Measurements from ENCODE around the gene CLNS1A.
"Not testable (repeated sequence)": the region's sequence is repeated elsewhere in the genome, so short reads cannot be mapped to it uniquely, and the experiment has no call there.

CLNS1A gene, protein sequence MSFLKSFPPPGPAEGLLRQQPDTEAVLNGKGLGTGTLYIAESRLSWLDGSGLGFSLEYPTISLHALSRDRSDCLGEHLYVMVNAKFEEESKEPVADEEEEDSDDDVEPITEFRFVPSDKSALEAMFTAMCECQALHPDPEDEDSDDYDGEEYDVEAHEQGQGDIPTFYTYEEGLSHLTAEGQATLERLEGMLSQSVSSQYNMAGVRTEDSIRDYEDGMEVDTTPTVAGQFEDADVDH

DNA sequence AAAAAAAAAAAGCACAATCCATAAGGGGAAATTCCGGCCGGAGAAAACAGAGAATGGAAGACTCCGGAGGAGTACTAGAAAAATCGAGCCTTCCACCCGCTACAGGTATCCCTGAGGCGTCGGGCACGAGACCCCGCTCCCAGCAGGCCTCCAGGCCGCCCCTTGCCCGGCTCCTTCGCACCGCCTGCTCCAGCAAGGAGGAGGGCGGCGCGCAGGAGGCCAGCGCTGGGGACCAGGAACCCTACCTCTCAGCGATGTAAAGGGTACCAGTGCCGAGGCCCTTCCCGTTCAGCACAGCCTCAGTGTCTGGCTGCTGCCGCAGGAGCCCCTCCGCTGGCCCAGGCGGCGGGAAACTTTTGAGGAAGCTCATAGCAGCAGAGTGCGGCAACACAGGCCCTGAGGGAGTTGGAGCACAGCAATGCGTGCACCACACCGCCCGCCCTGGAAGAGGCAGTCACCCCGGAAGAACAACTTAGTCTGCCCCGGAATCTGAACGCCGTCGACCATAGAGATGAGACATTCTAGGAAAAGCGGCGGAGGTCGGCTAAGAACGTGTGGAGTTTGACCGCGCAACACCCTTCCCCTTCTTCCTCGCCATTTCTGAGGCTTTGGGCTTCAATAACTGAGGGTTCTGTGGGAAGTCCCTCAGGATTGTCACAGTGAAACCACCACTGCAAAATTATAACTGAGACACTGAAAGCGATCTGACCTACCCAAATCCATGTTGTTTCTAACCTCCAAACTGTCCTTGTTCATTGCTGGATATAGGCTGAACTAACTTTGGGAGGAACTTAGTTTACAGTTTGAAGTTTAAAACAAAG lies at the start of gene CLNS1A:
TSS of gene CLNS1A (minus strand) at position 450 of the 821 bp plus-strand sequence. CDS start at position 370, 80 bp downstream.
- peak; percentile 83 for DNase-seq

DNA sequence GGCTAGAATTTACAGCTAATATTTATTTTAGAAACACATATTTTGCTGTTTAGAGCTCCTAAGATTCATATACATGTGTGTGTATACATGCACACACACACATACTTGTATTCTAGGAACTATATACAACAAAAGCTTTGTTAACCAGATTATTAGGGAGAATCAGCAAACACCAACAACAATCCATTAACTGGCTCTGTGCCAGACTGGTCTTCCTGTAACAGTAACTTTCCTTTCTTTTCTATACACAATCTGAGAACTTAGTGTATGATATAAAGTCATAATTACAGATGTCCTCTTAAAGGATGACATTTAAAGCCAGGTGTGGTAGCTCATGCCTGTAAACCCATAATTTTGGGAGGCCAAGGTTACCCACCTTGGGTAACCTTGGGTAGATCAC lies 49.5 kb upstream of the CLNS1A start:
- no peak for DNase-seq

DNA sequence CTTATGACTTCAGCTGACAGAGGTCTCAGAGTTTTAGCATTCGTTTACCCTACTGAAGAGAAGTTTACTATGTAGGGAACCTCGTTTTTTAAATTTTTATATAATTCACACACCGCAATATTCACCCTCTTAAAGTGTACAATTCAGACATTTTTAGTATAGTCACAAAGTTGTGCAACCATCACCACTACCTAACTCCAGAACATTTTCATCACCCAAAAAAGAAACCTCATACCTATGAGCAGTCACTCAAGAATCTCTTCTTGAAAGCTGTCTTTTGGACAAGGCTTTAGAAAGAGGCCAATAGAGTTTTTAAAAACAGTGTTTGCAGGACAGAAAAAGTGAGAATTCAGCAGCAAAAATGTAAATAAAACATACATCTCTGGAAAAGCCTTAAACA lies 39.5 kb upstream of the CLNS1A start:
- no peak for DNase-seq

DNA sequence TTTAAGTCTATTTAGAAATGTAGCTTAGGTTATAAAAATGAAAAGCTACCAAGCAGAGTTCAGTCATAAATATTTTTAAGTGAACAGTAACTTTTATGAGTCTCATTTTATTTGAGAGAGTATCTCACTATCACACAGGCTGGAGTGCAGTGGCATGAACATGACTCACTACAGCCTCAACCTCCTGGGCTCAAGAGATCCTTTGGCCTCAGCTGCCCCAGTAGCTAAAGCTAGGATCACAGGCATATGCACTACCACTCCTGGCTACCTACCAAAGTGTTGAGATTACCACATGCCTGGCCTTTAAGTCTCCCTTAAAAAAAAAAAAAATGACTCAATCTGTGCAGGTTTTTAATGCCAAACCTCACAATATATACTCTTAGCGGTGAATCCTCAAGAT lies 34.7 kb upstream of the CLNS1A start:
- DNase-seq, result no peak

DNA sequence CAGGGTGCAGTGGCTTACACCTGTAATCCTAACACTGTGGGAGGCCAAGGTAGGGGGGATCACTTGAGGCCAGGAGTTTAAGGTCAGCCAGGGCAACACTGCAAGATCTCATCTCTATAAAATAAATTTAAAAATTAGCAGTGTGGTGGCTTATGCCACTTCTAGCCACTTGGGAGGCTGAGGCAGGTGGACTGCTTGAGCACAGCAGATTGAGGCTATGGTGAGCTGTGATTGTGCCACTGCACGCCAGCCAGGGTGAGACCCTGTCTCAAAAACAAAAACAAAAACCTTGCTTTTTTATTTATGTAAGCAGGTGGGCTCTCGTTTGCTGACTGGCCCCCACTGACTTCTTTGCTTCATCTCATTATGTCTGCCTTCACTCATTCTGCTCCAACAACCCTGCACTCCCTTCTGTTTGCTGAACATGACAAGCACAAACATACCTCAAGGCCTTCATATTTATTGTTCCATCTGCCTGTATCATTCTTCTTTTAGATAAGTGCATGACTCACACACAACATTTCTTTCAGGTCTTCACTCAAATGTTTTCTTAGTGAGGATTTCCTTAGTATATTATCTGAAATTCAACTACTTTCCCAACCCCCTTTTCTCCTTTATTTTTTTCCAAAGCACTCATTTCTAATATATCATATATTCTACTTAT lies 32.4 kb upstream of the CLNS1A start:
- DNase-seq, result no peak

DNA sequence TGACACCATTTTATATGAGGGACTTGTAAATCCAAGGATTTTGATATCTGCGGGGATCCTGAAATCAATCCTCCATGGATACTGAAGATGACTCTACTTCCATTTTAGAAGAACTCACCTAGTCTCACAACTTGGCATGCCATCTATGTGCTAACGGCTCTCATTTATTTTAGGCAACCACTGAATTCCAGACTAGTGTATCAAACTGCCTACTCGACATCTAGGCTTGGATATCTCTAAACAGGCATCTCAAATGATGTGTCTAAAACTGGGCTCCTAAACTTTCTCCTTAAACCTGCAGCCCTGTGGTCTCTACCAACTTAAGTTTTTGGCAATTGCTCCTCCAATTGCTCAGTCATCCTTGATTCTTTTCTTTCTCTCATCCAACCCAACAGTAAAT lies 31.2 kb upstream of the CLNS1A start:
- DNase-seq, result no peak

DNA sequence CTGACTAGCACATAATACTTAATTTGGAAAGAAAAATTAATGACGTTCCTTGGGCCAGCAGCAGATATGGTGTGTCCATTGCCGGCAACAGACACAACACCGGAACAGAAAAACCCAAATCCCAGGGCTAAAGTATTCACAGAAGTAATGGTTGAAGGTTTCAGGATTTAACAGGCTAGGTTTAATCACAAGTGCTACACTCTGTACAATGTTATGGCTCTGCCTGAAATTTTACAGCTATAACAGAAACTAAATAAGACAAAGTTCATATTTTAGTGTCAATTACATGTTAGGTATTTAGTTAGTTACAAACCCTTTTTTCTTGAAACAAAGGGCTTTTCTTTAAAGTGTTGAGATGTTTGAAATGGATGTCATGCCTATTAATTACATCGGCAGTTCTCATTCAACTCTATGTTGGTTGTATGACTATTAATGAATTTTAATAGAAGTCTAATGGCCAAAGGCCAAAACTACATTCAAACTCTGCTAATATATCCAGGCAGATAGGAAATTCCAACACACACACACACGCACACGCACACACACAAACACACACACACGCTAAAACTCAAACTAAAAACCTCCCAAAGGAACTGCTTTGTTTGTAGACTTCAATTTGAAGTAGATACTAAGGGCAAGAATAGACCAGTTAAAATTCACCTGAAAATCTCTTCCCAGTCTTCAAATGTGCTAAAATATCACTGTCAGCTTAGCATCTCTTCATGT lies 27.8 kb upstream of the CLNS1A start:
- no peak for DNase-seq

DNA sequence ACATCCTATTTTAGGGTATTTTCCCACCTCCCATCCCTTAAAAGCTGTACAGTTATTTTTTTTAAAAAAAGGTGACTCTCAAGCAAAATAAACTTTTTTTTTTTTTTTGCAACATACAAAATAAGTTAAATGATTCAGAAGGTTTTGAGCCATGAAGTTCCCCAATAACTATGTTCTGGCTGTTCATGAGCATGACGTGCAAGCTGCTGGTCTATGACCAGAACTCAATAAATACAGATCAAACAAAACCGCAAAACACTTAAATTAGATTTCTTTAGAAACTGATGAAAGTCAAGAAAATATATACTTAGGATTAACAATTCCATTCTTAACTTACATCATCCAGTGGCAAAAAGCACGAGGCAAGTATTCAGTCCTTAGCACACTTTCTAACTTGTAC lies 24.1 kb upstream of the CLNS1A start:
- no peak for DNase-seq

DNA sequence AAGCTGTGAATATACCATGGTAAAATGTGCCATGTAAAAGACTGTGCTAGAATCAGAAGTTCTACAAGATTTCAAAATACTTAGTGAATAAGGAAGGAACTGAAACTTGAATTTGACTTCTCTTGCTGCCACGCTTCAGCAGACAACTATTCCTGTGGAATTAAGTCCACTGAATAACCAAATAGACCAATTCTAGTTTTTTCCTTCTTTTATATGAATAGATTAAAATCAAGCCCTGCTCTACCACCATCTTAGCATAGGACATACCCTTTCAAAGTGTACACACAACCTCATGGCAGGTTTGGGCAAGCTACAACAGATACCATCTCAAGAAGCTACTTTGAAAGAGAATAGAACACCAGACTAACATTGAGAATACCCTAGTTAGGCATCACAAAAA lies 23.4 kb upstream of the CLNS1A start:
- no peak for DNase-seq

DNA sequence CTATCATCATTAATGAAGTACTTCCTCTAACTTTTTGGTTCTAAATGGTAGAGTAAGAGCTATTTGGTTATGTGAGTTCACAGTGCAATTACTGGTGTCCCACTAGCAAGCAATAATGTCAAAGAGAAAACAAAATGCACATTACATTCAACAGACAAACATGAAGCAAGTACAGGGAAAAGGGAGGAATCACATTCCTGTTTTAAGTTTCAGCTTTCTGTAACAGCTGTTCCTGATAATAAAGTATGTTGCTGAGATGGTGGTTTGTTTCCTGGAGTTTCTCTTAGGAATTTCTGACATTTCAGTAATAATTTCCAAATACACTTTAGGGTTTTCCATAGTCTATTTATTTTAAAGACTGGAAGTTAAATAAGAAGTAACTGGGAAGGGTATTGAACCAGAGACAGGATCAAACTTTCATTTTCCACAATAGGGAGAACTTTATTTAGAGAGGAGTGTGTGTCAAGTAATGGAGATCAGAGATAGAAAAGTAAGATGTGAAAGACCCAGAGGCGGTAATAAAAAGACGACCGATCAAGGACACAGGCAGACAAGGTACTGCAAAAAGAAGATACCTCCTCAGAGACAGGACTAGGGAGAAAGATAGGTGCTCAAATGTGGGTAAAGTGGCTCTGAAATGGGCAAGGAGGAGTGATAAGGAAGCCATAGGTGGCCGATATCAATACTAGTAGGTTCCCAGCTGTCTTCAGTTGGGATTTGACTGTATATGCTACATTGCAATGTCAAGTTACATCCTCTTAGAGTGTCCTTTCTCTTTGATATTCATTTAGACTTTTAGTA lies 20.8 kb upstream of the CLNS1A start:
- DNase-seq, result no peak

DNA sequence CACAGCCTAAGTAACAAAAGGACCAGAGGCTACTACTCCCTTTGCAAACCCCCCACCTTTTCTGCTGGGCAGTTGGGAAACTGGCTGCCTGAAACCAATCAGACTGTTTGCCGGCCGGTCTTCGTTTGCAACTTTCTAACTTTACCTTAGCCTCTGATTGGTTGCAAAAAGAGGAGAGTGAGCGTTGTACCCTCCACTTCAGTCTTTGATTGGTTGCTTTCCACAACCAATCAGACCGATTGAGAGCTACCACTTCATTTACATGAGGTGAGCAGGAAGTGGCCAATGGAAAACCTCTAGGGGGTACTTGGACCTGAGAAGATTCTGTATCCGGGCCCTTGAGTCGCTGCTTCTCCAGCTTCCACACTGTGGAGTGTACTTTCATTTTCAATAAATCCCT lies 18.8 kb upstream of the CLNS1A start:
- DNase-seq, result no peak

DNA sequence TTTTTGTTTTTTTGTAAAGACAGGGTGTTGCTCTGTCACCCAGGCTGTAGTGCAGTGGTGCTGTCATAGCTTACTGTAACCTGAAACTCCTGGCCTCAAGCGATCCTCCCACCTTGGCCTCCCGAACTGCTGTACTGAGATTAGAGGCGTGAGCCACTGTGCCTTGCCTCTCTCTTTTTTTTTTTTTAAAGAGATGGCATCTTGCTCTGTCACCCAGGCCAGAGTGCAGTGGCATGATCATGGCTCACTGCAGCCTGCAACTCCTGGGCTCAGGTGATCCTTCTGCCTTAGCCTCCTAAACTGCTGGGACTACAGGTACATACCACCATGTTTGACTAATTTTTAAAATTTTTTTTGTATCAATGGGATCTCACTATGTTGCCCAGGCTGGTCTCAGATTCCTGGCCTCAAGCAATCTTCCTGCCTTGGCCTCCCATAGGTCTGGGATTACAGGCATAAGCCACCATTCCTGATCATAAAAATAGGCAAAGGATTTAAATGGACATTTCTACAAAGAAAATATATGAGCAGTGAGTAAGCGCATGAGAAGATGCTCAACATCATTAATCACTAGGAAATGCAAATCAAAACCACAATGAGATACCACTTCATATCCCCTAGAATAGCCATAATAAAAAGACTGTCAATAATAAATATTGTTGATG lies 17.3 kb upstream of the CLNS1A start:
- DNase-seq, result no peak

DNA sequence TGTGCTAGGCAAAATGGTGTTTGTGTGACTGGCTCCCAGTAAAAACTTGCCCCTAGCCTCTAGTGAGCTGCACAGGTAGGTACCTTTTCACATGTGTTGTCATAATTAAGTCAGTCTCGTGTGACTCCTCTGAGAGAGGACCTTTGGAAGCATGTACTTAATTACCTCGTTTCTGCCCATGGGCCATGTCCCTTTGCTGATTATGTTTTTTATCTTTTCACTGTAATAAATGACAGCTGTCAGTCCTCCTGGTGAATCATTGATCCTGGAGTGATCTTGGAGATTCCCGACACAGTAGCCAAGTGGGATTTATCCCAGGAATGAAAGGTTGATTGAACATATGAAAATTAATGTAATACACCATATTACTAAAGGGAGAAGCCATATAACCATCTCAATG lies 12.5 kb upstream of the CLNS1A start:
- DNase-seq, result no peak

DNA sequence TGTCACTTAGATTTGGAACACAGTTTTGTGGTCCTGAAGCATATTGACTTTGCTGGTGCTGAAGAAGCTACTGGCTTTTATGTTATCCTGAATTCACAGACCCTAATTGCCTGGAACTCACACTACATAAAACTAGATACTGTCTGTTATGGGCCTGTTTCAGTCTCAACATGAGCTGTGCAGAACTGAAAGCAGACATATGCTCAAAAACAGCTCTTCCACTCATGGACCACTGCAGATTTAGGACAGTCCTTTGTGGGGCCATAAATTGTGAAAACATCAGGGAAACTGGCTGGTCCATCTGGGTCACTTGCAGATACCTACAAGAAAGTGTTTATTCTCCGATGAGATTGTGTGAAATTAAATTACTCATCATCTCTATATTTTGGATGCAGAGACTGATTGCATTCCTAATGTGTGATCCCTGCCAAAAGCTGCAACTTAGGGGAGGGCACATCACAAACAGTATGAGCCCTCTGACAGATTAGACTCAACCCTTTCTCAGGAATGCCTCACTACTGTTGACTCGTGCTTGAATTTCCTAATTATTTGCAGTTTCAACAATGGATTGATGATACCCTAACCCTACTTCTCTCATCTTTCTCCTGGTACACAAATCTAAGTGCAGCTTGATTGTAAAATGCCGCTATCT lies 10.2 kb upstream of the CLNS1A start:
- no peak for DNase-seq

DNA sequence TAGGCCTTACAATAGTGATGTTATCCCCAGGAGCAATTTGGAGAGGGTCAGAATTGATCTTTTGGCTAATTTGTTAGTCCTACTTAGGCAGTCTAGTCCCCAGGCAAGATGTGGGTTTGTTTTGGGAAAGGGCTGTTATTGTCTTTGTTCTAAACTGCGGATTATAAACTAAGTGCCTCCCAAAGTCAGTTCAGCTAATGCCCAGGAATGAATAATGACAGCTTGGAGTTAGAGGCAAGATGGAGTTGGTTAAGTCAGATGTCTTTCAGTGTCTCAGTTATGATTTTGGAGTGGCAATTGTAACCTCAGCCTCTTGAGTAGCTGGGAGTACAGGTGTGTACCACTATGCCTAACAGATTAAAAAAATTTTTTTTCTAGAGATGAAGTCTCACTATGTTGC lies 7.3 kb upstream of the CLNS1A start:
- DNase-seq, result no peak

DNA sequence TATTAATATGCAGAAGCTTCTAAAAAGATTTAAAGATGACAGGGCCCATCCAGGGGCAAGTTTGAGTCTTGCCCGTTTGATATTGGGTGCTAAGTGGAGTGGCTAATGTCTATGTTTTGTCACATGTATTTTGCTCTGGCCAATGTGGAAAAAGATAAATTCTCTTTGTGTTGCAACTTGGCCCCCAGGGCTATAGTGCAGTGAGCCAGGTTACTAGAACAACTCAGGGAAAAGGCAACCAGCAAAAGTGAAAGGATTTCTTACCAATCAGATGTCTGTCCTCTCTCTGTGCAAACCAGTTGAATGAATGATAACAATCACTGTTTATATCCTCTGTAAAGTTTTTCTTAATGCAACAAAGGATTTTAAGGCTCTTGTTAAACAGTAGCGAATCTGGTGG lies 4.6 kb upstream of the CLNS1A start:
- DNase-seq, result no peak

DNA sequence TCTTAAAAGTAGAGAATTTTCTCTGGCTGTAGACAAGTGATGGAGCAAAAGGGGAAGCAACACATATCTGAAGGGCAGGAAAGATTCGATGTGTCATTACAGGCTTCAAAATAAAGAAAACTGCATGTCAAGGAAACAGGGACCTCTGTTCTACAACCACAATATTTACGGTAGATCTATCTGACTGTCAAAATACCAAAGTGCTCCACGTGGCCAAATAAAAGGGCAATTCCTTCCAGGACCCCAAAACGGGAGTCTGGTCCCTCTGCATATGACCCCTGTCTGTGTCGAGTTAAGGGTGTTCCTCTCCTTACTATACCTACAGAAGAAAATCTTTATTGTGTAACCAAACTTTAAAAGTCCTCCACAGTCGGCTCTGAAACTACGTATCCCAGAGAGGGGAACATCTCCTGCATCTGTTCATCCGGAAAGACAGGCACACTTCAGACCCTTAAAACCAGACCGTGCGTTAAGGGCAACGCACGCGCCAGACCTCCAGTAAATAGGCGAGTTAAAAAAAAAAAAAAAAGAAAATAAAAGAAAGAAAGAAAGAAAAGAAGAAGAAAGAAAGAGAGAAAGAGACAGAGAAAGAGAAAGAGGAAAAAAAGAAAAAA lies 756 bp downstream of the CLNS1A start:
- DNase-seq, result no peak

DNA sequence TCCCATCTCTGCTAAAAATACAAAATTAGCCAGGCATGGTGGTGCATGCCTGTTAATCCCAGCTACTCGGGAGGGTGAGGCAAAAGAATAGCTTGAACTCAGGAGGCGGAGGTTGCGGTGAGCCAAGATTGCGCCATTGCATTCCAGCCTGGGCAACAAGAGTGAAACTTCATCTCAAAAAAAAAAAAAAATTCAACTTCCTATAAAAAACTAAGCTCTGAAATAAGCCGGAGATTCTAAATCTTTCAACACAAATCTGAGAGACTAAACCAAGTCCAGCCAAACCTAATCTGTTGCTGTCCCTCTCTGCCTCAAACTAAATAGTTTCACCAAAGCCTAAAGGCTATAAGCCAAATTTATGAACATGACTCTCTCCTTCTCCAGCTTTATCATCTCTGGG lies 3.7 kb downstream of the CLNS1A start:
- not testable (repeated sequence) for DNase-seq

DNA sequence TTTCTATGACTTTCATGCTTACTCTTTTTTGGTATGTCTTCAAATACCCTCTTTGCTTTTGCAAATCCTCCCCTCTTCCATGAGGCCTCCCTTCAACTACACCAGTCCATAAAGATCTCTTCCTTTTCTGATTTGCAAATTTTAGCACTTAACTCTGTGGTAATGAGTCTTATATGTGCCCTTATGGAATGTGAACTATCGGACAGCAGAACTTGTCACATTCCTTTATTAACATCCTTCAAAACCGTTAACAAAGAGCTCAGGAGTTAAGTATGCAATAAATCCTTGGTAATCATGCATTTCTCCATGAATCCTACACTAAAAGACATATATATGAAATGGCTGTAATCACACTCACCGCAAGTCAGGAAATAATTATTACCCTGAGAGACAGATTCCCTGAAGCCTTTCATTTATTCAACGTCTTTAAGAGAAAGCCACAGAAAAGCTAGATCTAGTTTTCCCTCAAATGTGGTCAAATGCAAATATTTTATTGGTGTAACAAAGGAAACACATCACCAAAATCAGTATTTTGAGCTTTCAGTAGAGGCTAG lies 7.4 kb downstream of the CLNS1A start:
- DNase-seq, result no peak

DNA sequence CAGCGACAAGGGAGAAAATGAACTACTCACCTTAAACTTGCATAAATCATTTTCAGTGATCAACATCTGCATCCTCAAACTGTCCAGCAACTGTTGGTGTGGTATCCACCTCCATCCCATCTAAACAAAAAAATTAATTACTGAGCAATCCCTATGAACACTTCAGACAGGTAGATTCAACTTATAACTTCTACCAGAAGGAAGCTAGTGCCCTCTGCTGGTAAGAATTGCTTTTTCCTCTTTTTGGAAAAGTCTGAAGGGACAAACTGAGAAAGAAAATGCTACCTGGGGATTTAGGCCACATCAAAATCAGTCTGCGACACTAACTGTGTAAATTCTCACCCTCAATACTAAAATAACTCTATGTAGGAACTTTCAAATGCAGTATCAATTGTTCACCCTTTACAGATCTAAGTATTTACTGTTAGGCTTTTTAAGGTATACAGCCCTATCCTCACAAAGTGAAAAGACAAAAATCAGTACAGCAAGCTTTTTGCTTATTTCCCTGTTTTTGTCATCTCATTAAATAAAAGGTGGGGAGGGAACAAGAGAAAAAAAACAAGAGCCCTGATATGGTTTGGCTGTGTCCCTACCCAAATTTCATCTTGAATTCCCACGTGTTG lies 17.9 kb downstream of the CLNS1A start:
- no peak for DNase-seq

Data from CD4-positive, alpha-beta T cell treated with Interleukin-15 for 1 hour (primary cell).